ENCODE measurements around the gene OPALIN. TPM values are rescaled to one million over a fixed set of nuclear protein-coding genes. Genes with fewer than 3 reads are reported as not detected.

Gene OPALIN
- total RNA-seq, 3 donors from 2014 or later, result not detected

DNA sequence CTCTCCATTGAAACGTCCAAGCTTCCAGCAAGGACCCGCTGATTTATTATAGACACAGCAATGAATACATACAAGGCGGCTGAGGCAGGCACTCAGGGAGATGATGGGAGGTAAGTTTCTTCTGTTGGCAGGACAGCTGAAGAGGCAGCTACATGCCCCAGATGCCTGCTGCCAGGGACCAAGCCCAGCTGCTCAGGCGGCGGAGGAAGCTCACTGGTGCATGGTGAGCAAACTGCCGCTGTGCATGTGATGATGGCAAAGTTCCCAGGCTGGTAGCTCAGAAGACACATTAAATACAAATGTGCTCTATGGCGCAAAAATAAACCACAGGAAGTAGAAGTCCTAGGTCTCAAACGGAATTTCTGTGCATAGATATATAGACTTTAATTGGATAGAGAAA lies 52.3 kb downstream of the OPALIN start:
- no peaks in the 10 kb centered on the region for H3K36me3 ChIP-seq
- no peaks in the 10 kb centered on the region for H3K9me3 ChIP-seq
- no peaks in the 10 kb centered on the region for H3K27me3 ChIP-seq
- no peak overlapping the region for H3K27ac ChIP-seq
- intact Hi-C loops (cut with DNase I; ENCODE audit: low total_unique reads), result no loop called here
- TF ChIP-seq POLR2AphosphoS5 (IDR thresholded peaks at IDR 0.05) (no peak), CTCF (IDR thresholded peaks at IDR 0.05) (no peak), POLR2A (IDR thresholded peaks at IDR 0.05) (no peak)
- H3K4me3 ChIP-seq, result no peak overlapping the region
- no peak for DNase-seq (ENCODE audit: low spot score in 2 of 2)
- H3K4me1 ChIP-seq, result no peaks in the 10 kb centered on the region

- Histone ChIP-seq H3K36me3 (no peaks in the 10 kb centered on the region), H3K4me3 (no peak overlapping the region), H3K4me1 (no peaks in the 10 kb centered on the region), H3K27ac (no peak overlapping the region), H3K9me3 (no peaks in the 10 kb centered on the region), H3K27me3 (no peaks in the 10 kb centered on the region)
- intact Hi-C loops (cut with DNase I; ENCODE audit: low total_unique reads), result no loop called here
- no peak for TF ChIP-seq POLR2AphosphoS5 (IDR thresholded peaks at IDR 0.05)
- TF ChIP-seq CTCF (IDR thresholded peaks at IDR 0.05), result no peak
- TF ChIP-seq POLR2A (IDR thresholded peaks at IDR 0.05), result no peak
- DNase-seq (ENCODE audit: low spot score in 2 of 2), result no peak
These were observed 53.8 kb downstream of the OPALIN start for GRCh38 chr10:96305019-96305418.

DNA sequence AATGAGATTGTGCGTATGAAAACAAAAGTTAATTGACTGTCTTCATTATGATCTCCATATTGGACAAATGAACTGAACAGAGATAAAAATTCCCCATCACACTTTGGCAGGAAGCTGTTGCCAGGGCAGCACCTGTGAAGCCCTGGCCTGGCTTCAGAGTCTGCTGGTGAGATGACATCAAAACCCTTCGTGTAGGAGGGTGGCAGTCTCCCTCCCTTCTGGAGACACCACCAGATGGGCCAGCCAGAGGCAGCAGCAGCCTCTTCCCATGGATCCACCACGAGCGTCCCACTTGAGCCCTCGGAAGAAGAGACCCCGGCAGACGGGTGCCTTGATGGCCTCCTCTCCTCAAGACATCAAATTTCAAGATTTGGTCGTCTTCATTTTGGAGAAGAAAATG lies 54.6 kb downstream of the OPALIN start, which contains the start of gene DNTT:
TSS of gene DNTT (plus strand) at position 205 of the 400 bp plus-strand sequence. CDS start at position 269, 64 bp downstream.
- TF ChIP-seq POLR2AphosphoS5 (IDR thresholded peaks at IDR 0.05) (no peak), CTCF (IDR thresholded peaks at IDR 0.05) (no peak)
- intact Hi-C loops (cut with DNase I; ENCODE audit: low total_unique reads), result no loop called here
- no peak within 1 kb of the TSS for H3K27ac ChIP-seq
- H3K36me3 ChIP-seq, result no peaks in the 10 kb centered on the region
- H3K27me3 ChIP-seq, result no peaks in the 10 kb centered on the region
- H3K4me1 ChIP-seq, result no peaks in the 10 kb centered on the region
- H3K9me3 ChIP-seq, result no peaks in the 10 kb centered on the region
- no peak within 1 kb of the TSS for H3K4me3 ChIP-seq
- DNase-seq (ENCODE audit: low spot score in 2 of 2), result no peak

DNA sequence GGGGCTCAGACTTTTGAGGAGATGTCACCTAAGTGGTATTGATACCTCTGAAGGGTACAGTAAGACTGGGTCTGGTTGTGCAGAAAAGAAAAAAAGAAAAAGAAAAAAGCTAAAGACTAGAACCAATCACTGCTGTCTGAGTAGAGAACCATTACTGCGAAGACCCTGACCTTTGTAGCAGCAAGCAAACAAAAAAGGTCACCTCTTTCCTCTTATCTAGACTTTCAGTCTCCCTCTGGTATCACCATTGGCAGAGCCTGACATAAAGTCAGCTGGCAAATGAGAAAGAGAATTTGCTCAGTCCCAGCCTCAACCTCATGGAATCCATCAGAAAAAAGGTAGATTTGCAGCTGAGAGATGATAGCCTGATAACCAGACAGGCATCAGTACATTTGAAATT lies 57.2 kb downstream of the OPALIN start:
- Histone ChIP-seq H3K9me3 (no peaks in the 10 kb centered on the region), H3K36me3 (no peaks in the 10 kb centered on the region), H3K27ac (no peak overlapping the region), H3K4me1 (no peaks in the 10 kb centered on the region), H3K4me3 (no peak overlapping the region), H3K27me3 (no peaks in the 10 kb centered on the region)
- intact Hi-C loops (cut with DNase I; ENCODE audit: low total_unique reads), result no loop called here
- no peak for TF ChIP-seq CTCF (IDR thresholded peaks at IDR 0.05)
- no peak for TF ChIP-seq POLR2A (IDR thresholded peaks at IDR 0.05)
- TF ChIP-seq POLR2AphosphoS5 (IDR thresholded peaks at IDR 0.05), result no peak
- no peak for DNase-seq (ENCODE audit: low spot score in 2 of 2)

DNA sequence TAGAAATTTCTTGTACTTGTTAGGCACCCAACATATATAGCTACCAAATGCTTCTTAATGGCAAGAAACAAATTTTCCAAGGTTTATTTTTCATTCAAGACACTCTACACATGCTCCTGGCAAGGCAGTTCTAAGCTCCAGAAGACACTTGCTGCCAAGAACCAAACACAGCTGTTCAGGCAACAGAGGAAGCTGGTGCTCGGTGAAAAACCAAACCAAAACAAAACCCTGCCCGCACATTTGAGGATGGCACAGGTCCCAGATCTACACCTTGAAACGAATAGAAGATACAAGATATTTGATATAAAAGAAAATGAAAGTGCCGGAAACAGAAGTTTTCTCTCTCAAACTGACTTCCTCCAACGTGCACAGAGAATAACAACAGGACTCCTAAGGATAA lies 59.4 kb downstream of the OPALIN start:
- Histone ChIP-seq H3K27me3 (peaks cover 0 to 4% of the 10 kb centered on the region in 2 donors), H3K36me3 (no peaks in the 10 kb centered on the region), H3K4me1 (no peaks in the 10 kb centered on the region), H3K27ac (no peak overlapping the region), H3K4me3 (no peak overlapping the region), H3K9me3 (no peaks in the 10 kb centered on the region)
- no peak for DNase-seq (ENCODE audit: low spot score in 2 of 2)
- intact Hi-C loops (cut with DNase I; ENCODE audit: low total_unique reads), result loop anchor here (10.0 kb wide), 1 partner anchor 75 kb away; no protein-coding TSS in a partner anchor
- TF ChIP-seq POLR2A (IDR thresholded peaks at IDR 0.05), result no peak
- no peak for TF ChIP-seq CTCF (IDR thresholded peaks at IDR 0.05)
- no peak for TF ChIP-seq POLR2AphosphoS5 (IDR thresholded peaks at IDR 0.05)

Measured in breast epithelium (tissue), 4 donors.